Peyer's patch (tissue), 4 donors: ENCODE data around the gene NOP53. TPM values are rescaled to one million over a fixed set of nuclear protein-coding genes. Genes with fewer than 3 reads are reported as not detected.

Source experiments
- DNase-seq, 3 donors: peaks; one replicate each; pipeline ENCODE4 v3.0.0-alpha.2; 2017 to 2019
- H3K27ac ChIP-seq, 4 donors: fragments of 200-600 bp; sonication (generic); one replicate each; pipeline ENCODE4 v1.5.1; 2016 to 2019
- H3K27me3 ChIP-seq, 2 donors: fragments of 200-600 bp; sonication (generic); one replicate each; pipeline ENCODE4 v1.5.1; 2019
- H3K36me3 ChIP-seq, 3 donors: fragments of 200-600 bp; sonication (generic); one replicate each; pipeline ENCODE4 v1.5.1; 2016 to 2019
- H3K4me1 ChIP-seq, 4 donors: fragments of 200-600 bp; sonication (generic); one replicate each; pipeline ENCODE4 v1.5.1; 2016 to 2019
- H3K4me3 ChIP-seq, 4 donors: fragments of 200-600 bp; sonication (generic); 1 replicate in 3 of 4; 2 replicates in 1 of 4; pipeline ENCODE4 v1.5.1; 2016 to 2019; ENCODE audit warnings: mild to moderate bottlenecking in 1 of 4
- H3K9me3 ChIP-seq, 4 donors: fragments of 200-600 bp; sonication (generic); one replicate each; pipeline ENCODE4 v1.5.1; 2016 to 2019; ENCODE audit warnings: mild to moderate bottlenecking in 1 of 4
- POLR2A ChIP-seq, 2 donors: fragments of 450-650 bp; IDR thresholded peaks; one replicate each; pipeline ENCODE4 v1.5.1; 2017; ENCODE audit warnings: antibody characterized with exemption in 2 of 2, mild to moderate bottlenecking in 2 of 2, moderate library complexity in 2 of 2
- total RNA-seq, 4 donors: library from RNA; depleted of rRNA; stranded (reverse); fragments of >200 nt; gene quantifications; one replicate each; pipeline ENCODE4 v1.1.0, GENCODE V29; 2016
- TF ChIP-seq, protein P1 (sequence below), 6 experiments: fragments of 450-650 bp in 4 of 6; fragments of 200-600 bp in 2 of 6; sonication (generic) in 1 of 6; IDR thresholded peaks; one replicate each; pipeline ENCODE4 v1.5.1; 2017 to 2019; ENCODE audit warnings: antibody characterized with exemption in 6 of 6, mild to moderate bottlenecking in 3 of 6, moderate library complexity in 1 of 6

Gene NOP53
- total RNA-seq, 4 donors from 2014 or later: 86.2 to 179 (median 159) TPM

DNA sequence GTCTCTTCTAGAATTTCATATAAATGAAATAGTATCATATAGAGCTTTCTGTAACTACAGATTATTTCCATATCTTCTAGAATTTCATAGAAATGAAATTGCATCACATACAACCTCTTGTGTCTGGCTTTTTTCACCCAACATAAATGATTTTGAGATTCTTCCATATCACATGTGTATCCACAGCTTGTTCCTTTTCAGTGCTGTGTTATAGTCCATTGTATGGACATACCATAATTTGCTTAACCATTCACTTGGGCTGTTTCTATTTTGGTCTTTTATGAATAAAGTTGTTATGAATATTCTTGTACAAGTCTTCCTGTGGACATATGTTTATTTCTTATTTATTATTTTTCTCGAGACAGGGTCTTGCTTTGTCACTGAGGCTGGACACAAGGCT is 47.3 kb downstream of the NOP53 start:
- no peaks in the 10 kb centered on the region for H3K27me3 ChIP-seq
- no peaks in the 10 kb centered on the region for H3K36me3 ChIP-seq
- H3K27ac ChIP-seq: no peak overlapping the region
- H3K9me3 ChIP-seq: peaks cover 0 to 4% (median 0%) of the 10 kb centered on the region in 4 donors
- no peak for DNase-seq
- H3K4me1 ChIP-seq: peaks cover 0 to 4% (median 0%) of the 10 kb centered on the region in 4 donors
- H3K4me3 ChIP-seq: no peak overlapping the region
- TF ChIP-seq, protein P1, sequence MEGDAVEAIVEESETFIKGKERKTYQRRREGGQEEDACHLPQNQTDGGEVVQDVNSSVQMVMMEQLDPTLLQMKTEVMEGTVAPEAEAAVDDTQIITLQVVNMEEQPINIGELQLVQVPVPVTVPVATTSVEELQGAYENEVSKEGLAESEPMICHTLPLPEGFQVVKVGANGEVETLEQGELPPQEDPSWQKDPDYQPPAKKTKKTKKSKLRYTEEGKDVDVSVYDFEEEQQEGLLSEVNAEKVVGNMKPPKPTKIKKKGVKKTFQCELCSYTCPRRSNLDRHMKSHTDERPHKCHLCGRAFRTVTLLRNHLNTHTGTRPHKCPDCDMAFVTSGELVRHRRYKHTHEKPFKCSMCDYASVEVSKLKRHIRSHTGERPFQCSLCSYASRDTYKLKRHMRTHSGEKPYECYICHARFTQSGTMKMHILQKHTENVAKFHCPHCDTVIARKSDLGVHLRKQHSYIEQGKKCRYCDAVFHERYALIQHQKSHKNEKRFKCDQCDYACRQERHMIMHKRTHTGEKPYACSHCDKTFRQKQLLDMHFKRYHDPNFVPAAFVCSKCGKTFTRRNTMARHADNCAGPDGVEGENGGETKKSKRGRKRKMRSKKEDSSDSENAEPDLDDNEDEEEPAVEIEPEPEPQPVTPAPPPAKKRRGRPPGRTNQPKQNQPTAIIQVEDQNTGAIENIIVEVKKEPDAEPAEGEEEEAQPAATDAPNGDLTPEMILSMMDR (IDR thresholded peaks at IDR 0.05): no peak
- no peak for TF ChIP-seq POLR2A (IDR thresholded peaks at IDR 0.05)

DNA sequence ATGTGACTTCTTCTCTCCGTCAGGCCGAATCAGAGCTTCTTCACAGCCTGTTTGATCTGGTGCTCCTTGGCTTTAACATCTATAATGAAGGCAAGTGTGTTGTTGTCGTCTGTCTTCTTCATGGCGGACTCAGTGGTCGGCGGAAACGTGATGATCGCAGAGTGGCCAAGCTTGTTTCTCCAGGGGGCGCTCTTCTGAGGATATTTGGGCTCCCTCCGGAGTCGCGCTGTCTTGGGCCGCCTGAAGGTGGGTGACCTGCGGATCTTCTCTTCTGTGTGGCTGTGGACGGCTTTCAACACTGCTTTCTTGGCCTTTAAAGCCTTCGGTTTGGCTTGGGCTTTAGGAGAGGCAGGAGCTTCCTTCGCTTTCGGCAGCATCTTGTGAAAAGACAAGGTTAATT is 49.2 kb downstream of the NOP53 start:
- TF ChIP-seq, protein P1 (IDR thresholded peaks at IDR 0.05): no peak
- no peak for TF ChIP-seq POLR2A (IDR thresholded peaks at IDR 0.05)
- H3K9me3 ChIP-seq: peaks cover 0 to 4% (median 0%) of the 10 kb centered on the region in 4 donors
- no peak for DNase-seq
- H3K27ac ChIP-seq: no peak overlapping the region
- peaks cover 0 to 4% (median 0%) of the 10 kb centered on the region in 4 donors for H3K4me1 ChIP-seq
- H3K36me3 ChIP-seq: no peaks in the 10 kb centered on the region
- no peak overlapping the region for H3K4me3 ChIP-seq
- H3K27me3 ChIP-seq: no peaks in the 10 kb centered on the region

DNA sequence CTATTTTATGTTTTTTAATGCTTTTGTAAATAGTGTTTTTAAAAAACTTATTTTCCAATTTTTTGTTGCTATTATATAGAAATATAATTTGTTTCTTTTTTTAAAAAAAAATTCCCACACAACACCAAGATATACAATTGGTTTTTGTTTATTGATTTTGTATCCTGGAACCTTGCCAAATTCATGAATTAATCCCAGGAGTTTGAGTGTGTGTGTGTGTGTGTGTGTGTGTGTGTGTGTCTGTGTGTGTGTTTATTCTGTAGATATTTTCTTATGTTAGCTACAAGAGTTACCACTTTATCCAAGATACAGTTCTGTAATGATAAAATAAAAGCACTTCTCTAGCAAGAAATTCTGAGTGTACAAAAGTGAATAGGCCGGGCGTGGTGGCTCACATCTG is 51.4 kb downstream of the NOP53 start:
- H3K36me3 ChIP-seq: no peaks in the 10 kb centered on the region
- no peaks in the 10 kb centered on the region for H3K4me1 ChIP-seq
- H3K27ac ChIP-seq: no peak overlapping the region
- no peak for DNase-seq
- H3K9me3 ChIP-seq: peaks cover 0 to 4% (median 0%) of the 10 kb centered on the region in 4 donors
- H3K27me3 ChIP-seq: no peaks in the 10 kb centered on the region
- H3K4me3 ChIP-seq: no peak overlapping the region
- no peak for TF ChIP-seq POLR2A (IDR thresholded peaks at IDR 0.05)
- TF ChIP-seq, protein P1 (IDR thresholded peaks at IDR 0.05): no peak

DNA sequence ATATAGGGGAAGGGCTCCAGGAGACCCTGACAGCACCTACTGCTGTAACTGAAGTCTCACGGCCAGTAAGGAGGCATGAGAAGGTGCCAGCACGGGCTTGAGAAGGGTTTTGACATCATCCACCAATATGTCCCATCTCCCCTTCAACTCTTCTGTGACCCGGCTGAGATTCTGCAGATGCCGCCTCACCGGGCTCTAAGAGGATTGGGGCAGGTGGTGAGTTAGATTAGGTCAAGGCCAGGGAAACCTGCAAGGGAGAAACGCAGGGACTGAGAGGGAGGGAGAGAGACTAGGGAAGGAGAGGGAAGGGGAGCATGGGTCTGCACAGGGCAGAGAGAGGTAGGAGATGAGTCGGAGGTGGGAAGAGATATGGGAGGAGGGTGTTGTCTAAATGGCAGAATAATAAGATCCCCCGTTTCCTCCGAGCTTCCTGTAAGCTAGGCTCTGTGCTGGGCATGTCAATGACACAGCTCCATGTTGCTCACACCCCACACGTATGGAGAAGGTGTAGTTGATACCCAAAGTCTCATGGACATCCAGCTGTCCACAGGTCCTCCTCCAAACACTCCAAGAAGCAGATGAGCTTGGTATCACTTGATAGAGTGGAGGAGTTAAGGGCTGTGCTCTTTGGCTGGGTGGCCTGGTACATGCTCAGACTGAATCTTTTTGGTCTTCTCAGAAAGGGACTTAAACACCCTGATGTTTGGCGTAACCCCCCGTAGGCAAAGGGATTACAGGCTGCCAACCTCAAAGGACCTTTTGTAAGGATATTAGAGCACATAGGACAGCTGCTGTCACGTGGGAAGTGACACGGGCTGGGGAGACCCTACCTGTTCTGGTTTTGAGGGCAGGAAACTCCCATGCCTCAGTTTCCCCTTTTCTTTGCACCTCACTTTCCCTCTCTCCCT is 52.9 kb downstream of the NOP53 start:
- Histone ChIP-seq H3K27me3 (no peaks in the 10 kb centered on the region), H3K27ac (no peak overlapping the region), H3K36me3 (no peaks in the 10 kb centered on the region), H3K4me1 (no peaks in the 10 kb centered on the region), H3K4me3 (no peak overlapping the region), H3K9me3 (no peaks in the 10 kb centered on the region)
- TF ChIP-seq POLR2A (IDR thresholded peaks at IDR 0.05): no peak
- TF ChIP-seq, protein P1 (IDR thresholded peaks at IDR 0.05): no peak
- DNase-seq: no peak

DNA sequence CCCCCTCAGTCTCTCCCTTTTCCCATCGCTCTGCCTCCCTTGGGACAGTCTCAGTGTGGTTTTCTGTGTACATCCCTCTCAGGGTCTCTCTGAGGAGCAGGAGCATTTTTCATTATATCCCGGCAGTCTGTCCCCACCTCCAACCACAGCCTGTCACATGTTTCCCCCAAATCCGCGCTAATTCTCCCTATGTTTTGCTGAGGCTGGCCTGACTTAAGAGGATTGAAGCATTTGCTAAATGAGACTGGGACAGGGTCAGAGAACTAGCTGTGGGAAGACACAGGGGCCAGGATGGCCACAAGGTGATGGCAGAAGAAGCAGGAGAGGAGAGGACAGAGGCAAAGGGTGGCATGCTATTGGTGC is 53.5 kb downstream of the NOP53 start:
- no peak for DNase-seq
- no peak overlapping the region for H3K4me3 ChIP-seq
- H3K27ac ChIP-seq: no peak overlapping the region
- H3K27me3 ChIP-seq: no peaks in the 10 kb centered on the region
- H3K36me3 ChIP-seq: no peaks in the 10 kb centered on the region
- H3K4me1 ChIP-seq: no peaks in the 10 kb centered on the region
- no peaks in the 10 kb centered on the region for H3K9me3 ChIP-seq
- TF ChIP-seq POLR2A (IDR thresholded peaks at IDR 0.05): no peak
- TF ChIP-seq, protein P1 (IDR thresholded peaks at IDR 0.05): no peak
